Globus pallidus (tissue), 1 donor: ENCODE results near the gene GANC.
"Not testable (repeated sequence)": the region's sequence is repeated elsewhere in the genome, so short reads cannot be mapped to it uniquely, and the experiment has no call there.

ENCODE experiments used
- DNase-seq: peaks from one replicate; pipeline ENCODE4 v3.0.0-alpha.2; 2015; ENCODE audit warnings: low spot score

The GANC gene, protein sequence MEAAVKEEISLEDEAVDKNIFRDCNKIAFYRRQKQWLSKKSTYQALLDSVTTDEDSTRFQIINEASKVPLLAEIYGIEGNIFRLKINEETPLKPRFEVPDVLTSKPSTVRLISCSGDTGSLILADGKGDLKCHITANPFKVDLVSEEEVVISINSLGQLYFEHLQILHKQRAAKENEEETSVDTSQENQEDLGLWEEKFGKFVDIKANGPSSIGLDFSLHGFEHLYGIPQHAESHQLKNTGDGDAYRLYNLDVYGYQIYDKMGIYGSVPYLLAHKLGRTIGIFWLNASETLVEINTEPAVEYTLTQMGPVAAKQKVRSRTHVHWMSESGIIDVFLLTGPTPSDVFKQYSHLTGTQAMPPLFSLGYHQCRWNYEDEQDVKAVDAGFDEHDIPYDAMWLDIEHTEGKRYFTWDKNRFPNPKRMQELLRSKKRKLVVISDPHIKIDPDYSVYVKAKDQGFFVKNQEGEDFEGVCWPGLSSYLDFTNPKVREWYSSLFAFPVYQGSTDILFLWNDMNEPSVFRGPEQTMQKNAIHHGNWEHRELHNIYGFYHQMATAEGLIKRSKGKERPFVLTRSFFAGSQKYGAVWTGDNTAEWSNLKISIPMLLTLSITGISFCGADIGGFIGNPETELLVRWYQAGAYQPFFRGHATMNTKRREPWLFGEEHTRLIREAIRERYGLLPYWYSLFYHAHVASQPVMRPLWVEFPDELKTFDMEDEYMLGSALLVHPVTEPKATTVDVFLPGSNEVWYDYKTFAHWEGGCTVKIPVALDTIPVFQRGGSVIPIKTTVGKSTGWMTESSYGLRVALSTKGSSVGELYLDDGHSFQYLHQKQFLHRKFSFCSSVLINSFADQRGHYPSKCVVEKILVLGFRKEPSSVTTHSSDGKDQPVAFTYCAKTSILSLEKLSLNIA (N-terminal part only)

DNA sequence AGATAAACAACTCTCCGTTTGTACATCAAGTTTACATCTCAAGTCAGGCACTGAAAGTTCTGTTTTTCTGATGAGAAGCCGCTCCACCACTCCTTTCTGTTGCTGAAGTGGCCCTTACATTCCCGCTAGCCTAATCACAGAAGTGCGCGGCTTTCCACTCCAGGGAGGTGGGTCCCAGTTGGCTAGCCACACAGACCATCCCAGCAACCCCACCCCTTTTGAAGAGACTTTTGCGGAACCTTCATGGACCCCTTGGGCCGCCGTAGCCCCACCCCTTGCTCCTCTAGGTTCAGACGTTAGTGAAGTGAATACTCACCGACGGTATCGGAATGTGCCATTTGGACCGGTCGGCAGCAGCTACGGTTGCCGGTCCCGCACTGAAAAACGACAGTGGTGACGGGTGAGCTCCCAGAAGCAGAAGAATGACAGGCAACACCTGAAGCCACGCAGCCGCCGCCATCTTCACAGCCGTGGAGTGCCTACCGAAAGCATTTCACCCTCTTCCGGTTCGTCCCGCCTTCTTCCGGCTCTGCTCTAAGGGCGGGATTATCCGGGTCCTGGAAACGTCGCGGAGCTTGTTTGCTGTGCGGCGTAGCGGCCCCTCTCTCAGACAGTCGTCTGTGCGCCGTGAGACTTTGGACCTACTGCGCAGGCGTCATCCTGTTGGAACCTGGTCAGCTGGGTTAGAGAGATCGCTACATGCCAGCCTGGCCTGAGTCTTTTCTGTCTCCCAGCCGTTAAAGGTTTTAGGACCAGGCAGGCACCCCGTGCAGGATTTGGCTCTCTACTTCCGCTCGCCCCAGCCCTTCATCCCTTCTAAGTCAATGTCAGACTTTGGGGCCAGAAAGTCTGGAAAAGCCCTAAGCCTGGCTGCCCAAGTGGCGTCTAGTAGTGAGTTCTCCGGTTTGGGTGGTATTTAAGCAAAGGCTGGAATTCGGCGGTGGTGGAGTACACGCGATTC, at the start of gene GANC, which contains the start of gene TMEM87A:
GANC (plus strand) TSS at position 263 of the 961 bp plus-strand sequence. CDS start 1,281 bp downstream, outside the sequence.
TMEM87A (minus strand) TSS at position 495 of the 961 bp plus-strand sequence; CDS start at position 460, 35 bp downstream.
- DNase-seq = peak; percentile 99

DNA sequence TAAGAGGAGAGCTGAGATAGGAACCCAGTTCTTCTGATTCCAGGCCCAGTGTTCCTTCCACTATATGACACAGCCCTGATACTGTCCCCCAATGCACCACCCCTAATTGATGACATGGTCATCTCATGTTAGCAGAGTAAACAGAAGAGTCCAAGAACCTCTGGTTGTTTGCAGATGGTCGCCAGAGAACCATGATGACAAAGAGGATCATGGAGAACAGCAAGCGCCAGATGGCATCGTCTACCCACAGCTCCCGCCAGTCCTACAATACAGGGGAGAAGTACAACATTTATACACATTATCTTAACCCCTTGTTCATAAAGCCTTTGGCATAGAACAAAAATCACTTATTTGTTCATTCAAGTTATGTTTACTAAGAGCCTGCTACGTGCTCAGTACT, 46.4 kb upstream of the GANC start:
- DNase-seq = peak; percentile 79

DNA sequence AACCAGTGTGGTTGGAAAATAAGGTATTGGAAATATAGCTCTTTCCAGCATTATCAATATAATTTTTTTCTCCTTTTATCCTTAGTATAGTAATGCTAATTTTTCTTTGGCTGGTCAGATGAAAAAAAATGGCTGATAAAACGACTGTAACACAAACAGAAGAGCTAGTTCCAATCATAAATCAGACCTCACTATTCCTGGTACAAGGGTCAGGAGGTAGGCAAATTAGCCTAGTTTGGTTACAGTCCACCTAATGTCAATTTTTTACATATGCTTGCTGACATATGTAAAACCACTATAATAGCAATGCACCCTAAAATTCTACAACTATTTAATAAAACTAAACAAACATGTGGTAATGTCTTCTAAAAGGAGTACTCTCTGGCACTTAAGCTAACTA, 45.0 kb upstream of the GANC start:
- DNase-seq = no peak

GRCh38 chr15:42228981-42229380, 44.0 kb upstream of the GANC start:
- not testable (repeated sequence) for DNase-seq

DNA sequence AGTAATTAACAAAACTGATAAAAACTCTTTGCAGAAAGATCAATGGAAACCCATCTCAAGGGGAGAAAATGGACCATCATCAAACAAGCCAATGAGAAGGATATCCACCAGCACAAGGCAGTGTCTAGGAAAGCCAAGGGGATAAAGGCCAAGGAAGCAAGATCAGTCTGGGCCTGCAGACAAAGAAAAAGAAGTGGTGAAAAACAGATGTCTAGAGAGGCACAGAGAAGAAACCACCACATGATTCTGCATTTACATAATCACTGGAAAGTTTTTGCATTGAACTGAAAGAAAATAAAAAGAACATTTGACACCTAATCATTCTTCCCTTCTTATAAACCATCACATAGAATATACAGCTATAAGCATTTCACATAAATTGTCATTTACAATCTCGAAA, 41.9 kb upstream of the GANC start:
- no peak for DNase-seq

DNA sequence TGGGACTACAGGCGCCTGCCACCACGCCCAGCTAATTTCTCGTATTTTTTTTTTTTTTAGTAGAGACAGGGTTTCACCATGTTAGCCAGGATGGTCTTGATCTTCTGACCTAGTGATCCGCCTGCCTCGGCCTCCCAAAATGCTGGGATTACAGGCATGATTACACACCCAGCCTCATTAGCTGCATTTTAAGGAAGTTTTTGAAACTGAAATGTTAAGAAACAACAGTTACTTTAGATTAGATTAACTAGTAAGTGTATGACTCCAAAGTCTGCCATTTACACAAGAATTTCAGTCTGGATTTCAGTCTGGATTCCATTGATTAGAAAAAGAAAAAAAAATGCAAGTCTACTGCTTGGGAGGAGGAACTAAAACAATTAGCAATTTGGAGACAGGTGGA, 40.4 kb upstream of the GANC start:
- DNase-seq = no peak

DNA sequence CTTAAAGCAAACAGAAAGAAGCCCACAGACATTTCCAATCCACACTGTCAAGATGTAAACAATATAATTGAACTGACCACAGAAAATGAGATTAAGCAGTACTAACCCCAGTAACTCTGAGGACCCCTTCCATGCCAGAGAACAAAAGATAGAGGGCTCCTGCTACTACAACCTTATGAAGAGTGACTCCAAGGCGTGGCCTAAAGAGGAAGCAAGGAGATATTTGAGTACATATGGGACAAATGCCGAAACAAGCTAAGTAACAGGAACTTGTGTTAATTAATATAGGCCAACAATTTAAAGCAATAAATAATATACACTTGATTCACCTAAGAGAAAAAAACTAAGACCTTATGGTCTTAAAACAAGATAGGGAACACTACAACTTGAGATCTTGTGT, 39.9 kb upstream of the GANC start:
- DNase-seq = no peak

DNA sequence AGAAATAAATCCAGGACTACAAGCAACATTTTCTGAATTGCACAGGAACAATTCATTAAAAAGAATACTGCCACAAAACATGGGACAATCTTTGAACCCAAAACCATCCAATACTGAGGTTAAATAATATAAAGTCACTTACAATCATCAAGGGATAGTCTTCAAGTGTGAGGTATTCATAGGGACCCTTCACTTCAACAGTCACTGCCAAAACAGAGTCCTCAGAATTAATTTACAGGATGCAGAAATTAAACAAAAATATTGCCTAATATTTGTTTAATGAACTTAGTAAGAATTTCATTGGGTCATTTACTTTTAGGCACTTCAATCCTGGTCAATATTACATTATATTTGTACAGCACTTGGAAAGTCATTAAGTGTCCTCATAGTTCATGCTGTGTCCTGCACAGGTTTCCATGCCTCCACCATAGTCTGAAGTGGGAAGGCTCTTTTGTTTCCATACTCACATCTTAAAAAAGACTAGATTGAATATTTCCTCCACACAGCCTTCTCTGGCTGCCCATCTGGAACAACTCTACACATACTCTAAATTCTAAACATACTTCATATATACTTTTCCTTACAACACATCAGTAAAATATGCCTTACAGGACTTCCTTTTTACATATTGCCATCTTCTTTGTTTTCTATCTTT, 33.3 kb upstream of the GANC start:
- DNase-seq = no peak

- DNase-seq = no peak
These were observed 32.2 kb upstream of the GANC start for GRCh38 chr15:42240823-42241222.

DNA sequence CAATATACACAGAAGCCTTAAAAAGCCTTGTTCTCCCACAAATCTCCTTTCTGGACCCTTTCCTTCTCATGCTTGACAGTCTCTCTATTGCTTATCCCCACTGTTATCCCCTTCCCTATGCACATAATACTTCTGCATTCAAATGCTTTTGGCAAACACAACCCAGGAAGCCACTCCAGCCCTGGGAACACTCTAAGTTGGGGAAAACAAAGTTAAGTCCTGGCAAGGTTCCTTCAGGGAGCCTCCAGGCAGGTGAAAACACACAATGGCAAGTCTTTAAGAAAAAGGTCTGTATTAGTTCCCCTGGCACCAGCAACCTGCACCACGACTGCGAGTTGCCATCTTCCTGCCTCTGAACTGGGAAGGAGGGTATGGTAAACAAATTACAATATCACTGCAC, 19.7 kb upstream of the GANC start:
- no peak for DNase-seq

DNA sequence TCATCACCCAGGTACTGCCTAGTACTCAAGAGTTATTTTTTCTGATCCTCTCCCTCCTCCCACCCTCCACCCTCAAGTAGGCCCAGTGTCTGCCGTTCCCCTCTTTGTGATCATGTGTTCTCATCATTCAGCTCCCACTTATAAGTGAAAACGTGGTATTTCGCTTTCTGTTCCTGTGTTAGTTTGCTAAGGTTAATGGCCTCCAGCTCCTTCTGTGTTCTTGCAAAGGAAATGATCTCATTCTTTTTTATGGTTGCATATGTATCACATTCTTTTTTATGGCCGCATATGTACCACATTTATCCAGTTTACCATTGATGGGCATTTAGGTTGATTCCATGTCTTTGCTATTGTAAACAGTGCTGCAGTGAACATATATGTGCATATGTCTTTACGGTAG, 8.2 kb upstream of the GANC start:
- no peak for DNase-seq

- no peak for DNase-seq
These were observed 5.7 kb upstream of the GANC start for GRCh38 chr15:42267286-42267685.

- no peak for DNase-seq
These were observed 2.5 kb upstream of the GANC start for GRCh38 chr15:42270551-42270950.

GRCh38 chr15:42270996-42271395, 2.0 kb upstream of the GANC start:
- DNase-seq = peak; percentile 10

- DNase-seq = peak; percentile 67
These were observed 1.1 kb downstream of the GANC start for GRCh38 chr15:42273900-42274701.

DNA sequence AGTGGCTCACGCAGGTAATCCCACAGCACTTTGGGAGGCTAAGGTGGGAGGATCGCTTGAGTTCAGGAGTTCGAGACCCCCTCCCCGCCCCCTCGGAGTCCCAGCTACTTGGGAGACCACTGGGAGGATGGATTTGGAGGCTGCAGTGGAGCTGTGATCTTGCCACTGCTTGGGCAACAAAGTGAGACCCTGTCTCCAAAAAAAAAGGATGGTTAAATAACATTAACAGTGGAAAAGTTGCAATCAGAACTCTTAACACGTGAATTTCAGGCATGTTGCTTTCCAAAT, 1.6 kb downstream of the GANC start:
- no peak for DNase-seq

DNA sequence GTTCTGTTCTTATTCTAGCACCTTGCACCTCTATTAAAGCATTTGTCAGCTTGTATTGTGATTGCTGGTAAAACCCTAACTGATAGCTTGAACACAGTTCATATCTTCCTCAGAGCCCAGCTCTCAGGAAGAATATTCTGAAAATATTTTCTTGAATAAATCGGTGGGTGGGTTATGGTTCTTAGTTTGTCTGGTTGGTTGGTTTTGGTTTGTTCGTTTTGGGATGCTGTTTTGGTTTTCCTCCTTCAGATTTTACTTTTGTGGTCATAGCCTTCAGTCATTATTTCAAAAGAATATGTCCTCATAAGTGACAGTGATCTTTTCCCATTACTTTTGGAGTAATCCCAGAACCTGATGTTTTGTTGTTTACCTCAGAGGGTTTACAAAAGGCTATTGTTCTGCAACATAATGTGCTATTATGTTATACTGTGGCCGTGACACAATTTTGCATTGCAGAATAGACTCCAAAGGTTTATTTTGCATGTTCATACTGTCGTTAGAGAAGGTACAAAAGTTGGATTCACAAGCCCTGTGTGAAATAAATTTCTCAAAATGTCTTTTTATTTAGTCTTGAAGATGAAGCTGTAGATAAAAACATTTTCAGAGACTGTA, 2.9 kb downstream of the GANC start:
- DNase-seq = peak; percentile 85

DNA sequence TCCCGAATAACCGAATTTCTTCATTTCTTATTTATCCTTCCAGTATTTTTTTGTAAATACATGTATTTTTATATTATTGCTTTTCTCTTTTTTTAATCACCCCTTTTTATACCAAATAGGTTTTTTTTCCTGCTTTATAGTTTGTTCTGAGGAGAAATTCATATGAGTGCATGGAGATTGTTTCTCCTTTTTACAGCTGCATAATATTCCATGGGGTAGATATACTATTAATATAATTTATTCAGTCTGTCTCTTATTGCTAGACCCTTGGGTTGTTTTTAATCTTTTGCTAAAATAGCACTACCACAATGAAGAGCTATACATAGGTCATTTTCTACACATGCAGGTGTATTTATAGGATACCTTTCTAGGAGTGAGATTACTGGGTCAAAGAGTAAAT, 3.8 kb downstream of the GANC start:
- DNase-seq = no peak

GRCh38 chr15:42279234-42279723, 6.3 kb downstream of the GANC start:
- no peak for DNase-seq

- DNase-seq = no peak
These were observed 9.3 kb downstream of the GANC start for GRCh38 chr15:42282344-42282743.
